ENCODE measurements around the gene IL5. TPM values are rescaled to one million over a fixed set of nuclear protein-coding genes. Genes with fewer than 3 reads are reported as not detected.

Gene IL5
- total RNA-seq, result not detected in 2 replicates

DNA sequence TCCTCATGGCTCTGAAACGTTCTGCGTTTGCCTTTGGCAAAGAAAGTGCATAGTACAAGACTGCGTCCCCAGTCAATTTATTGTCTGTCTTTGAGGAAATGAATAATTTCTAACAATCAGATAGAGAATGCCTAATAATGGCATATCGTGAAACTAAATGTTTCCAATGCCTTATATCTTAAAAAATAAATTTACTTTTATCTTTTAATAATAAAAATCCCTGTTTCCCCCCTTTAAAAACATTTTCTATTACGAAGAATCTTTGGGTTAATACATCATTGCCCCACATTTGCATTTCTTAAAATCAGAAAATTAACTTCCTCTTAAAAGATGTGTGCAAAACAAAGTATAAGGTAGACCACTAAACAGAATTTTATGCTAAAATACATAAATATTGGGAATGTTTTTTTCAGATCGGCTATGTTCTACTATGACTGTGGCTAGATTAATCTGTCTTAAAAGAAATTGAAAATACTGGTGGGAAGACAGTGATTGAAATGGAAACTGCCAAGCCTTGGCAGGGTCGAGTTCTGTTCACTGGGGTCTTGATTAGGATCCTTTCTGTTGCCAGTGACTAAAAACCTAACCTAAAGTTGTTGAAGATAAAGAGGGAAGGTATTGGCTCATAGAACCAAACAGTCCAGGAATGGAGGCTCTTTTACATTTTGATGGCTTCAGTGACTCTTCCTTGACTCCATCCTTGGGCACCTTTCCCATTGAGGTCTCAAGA lies at the start of gene IL5:
TSS of gene IL5 (minus strand) at position 51 of the 730 bp plus-strand sequence. CDS start at position 7, 44 bp downstream.

DNA sequence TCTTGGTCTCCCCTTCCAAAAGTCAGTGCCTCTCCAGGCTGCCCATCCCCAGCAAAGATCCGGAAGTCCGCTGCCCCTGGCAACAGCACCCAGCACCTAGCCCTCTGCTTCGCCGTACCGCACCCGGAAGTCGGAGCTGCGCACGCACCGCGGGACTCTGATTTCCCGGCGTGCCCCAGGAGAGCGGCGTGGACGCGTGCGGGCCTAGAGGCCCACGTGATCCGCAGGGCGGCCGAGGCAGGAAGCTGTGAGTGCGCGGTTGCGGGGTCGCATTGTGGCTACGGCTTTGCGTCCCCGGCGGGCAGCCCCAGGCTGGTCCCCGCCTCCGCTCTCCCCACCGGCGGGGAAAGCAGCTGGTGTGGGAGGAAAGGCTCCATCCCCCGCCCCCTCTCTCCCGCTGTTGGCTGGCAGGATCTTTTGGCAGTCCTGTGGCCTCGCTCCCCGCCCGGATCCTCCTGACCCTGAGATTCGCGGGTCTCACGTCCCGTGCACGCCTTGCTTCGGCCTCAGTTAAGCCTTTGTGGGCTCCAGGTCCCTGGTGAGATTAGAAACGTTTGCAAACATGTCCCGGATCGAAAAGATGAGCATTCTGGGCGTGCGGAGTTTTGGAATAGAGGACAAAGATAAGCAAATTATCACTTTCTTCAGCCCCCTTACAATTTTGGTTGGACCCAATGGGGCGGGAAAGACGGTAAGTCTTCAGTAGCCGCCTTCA lies 13.6 kb upstream of the IL5 start, which contains the start of gene RAD50:
TSS of gene RAD50 (plus strand) at position 215 of the 715 bp plus-strand sequence. CDS start at position 563, 348 bp downstream.

Other genes with a start within 250 kb of the IL5 start
- gene SLC22A4, start 249.1 kb downstream of the IL5 start, total RNA-seq, result 1.4 and 5.2 TPM in 2 replicates
- gene SLC22A5, start 173.8 kb downstream of the IL5 start, total RNA-seq, result 4.3 and 10.2 TPM in 2 replicates
- 13.4 and 23.3 TPM in 2 replicates for gene IRF1, start 52.7 kb downstream of the IL5 start, total RNA-seq
- gene RAD50, start 13.5 kb upstream of the IL5 start, total RNA-seq, result 6.7 and 8.6 TPM in 2 replicates
- gene IL13, start 114.7 kb upstream of the IL5 start, total RNA-seq, result 1.3 TPM in 1 of 2 replicates, not detected in the other
- not detected in 2 replicates for gene IL4, start 130.5 kb upstream of the IL5 start, total RNA-seq
- gene KIF3A, start 194.0 kb upstream of the IL5 start, total RNA-seq, result 3.2 and 5.1 TPM in 2 replicates
- gene CCNI2, start 203.9 kb upstream of the IL5 start, total RNA-seq, result not detected in 2 replicates
- gene SEPTIN8, start 233.7 kb upstream of the IL5 start, total RNA-seq, result 26.9 and 41.5 TPM in 2 replicates

Data from cardiac atrium fibroblast (primary cell).